HG03025 (cell line): ENCODE data around the gene ASZ1.
A peak's percentile ranks its signal among the peaks of the same experiment; 100 is the strongest.

Experiments used
- ATAC-seq: cut with Tn5 transposase; IDR thresholded peaks from one replicate; pipeline ENCODE4 v1.9.1; 2021; ENCODE audit warnings: mild to moderate bottlenecking, moderate library complexity; ENCODE audit not compliant: unreplicated experiment, low FRiP score

ASZ1 gene

DNA sequence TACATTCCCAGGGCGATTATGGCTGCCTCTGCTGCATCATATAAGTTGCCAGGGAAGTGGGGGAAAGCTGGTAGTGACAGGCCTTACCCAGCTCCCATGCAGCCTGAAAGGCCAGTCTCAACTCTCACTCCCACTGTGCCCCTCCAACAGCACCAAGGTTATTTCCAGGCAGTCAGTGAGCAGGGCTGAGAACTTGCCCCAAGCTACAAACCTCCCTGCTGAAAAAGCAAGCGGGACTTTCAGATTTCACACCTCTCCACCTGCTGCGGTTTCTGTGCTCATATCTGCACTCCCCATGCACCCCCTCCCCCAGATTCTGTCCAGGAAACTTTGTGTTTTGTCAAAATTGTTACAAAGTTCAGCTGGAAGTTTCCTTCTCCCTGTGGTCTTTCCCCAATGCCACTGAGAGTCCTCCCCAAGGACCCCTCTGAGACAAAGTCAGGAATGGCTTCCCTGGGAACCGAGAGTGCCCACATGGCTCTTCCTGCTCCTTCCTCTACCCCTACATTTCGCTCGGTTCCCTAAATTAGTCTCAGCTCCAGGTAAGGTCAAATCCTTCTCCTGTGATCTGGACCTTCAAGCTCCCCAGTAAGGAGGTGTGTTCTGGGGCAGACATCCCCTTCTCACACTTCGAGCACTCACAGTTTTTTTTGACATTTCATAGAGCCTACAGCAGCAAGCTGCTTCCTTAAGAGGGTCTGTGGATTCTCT lies 79.2 kb downstream of the ASZ1 start:
- ATAC-seq, result peak; percentile 93

GRCh38 chr7:117347480-117347879 lies 79.8 kb downstream of the ASZ1 start:
- peak; percentile 11 for ATAC-seq

GRCh38 chr7:117346161-117346560 lies 81.1 kb downstream of the ASZ1 start:
- ATAC-seq, result no peak

DNA sequence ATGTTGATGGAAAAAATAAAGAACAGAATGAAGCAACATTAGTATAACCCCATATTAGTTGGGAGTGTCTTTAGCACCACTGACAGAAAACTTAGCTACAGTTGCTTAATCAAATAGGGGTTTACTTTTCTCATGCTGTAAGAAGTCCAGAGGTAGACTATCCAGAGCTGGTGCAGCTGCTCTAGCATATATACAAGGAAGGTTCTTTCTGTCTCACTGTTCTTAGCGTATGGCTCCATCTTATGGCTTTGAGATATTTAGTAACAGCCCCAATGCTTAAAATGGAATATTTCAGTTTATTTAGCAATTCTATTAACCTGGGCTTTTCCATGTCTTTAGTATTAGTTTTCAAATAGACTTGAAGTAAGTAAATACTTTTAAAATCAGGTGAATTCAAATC lies 89.3 kb downstream of the ASZ1 start:
- ATAC-seq, result no peak

DNA sequence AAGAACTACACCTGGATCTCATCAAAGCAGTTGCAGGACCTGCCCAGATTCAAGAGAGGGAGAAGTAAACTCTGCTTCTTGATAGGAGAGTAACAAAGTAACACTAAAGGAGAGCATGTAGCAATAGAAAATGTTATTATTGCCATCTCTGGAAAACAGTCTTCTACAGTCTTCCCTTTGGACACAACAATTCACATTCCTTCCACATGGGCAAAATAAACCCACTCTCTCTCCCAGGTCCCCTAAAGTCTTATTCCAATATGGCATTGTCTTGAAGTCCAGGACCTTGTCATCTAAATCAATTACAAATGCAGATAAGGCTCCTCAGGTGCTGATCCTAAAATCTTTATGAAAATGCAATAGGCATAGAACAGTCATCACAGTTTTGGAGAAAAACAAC lies 94.1 kb downstream of the ASZ1 start:
- ATAC-seq, result no peak

DNA sequence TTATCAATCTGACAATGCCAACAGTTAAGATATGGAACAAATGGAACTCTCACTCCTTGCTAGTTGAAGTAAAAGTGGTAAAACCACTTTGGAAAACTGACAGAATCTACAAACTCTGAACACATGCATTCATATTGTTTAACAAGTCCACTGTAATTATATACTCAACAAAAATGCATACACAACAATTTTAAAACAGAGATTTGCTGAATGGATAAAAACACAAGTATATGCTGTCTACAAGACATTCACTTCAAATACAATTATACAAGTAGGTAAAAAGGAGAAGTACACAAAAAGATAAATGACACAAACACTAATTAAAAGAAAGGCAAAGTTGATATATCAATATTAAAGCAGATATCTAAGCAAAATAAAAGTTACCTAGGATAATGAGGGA lies 95.3 kb downstream of the ASZ1 start:
- ATAC-seq, result no peak

DNA sequence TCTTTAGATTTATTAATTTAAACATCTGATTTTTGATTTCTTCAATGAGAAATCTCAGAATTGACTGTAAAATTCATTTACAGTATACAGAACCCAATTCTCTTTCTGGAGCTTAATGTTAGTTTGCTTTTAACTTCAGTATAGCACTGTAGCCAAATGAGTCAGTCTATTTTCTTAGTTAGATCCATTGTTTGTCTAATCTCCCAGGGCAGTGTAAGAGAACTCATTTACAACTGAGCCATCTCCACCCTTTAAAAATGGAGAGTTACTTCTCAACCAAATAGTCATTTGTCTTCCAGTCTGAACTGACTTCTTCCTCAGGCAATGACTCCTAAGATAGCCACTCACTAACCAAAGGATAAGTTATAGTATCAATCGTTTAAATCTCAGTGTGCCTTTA lies 101.5 kb downstream of the ASZ1 start:
- ATAC-seq, result no peak

GRCh38 chr7:117324960-117325359 lies 102.3 kb downstream of the ASZ1 start:
- no peak for ATAC-seq

DNA sequence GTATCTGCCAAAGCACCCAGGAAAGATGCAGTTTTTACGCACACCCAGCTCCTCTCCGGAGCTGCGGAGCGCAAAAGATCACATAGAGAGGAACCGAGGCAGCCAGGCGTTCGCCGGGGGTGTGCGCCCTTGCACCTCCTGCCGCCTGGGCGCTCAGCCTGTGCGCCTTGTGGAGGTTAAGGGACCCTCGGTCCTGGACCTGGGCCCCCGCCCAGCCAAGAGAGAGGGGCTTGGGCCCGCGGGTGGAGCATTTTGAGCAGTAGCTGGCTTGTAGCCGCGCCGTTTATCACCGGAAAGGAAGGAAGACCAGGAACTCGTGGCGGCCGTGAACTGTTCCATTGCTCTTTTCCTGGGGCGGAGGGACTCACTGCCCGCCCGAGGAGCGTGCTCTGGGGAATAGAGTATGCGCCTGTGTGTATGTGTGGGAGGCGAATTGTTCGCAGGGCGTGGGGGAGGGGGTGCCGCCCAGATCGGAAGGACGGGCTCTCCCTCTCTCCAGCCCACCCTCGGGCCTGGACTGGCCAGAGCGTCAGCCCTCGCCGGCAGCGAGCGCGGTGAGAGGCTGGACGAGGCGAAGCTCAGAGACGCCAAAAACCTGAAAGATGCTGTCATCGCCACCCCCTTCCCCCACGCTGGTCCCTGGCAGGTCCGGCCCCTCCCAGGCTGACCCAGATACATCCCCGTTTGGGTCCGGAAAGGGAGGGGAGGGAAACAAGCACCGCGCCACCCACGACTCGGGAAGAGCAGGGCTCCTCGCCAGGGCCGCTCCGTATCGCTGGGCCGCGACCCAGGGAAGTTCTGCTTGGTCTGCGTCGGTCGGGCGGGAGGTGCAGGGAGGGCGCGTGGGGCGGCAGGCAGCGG lies 103.2 kb downstream of the ASZ1 start:
- no peak for ATAC-seq

DNA sequence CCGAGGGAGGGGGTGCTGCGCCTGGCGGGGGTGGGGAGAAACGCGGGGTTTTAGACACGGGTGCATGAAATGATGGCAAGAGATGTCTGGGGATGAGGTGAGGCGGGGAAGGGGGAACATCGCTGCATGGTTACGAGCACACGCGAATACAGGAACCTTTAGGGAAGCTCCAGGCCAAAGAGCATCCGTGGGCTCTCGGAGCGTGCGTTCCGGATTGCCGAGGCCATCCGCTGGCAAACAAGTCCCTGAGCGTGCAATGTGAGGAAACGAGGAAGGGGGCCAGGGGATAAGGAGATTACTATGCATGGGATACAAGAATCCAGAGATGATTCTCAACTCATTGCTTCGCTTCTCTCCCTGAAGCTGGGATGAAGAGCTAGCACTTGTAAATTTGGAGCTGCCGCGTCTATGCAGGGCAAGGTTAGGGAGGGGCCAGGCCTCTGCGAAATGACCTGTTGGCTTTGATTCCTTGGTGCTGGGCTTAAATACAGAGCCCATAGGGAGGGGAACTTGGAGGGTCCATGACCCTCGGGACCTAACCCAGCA lies 103.9 kb downstream of the ASZ1 start:
- ATAC-seq, result no peak

- ATAC-seq, result no peak
Observed at GRCh38 chr7:117322741-117323304, 104.5 kb downstream of the ASZ1 start, which contains the start of gene WNT2. WNT2 (minus strand) TSS chr7:117323058; CDS start chr7:117322989, 69 bp downstream.

DNA sequence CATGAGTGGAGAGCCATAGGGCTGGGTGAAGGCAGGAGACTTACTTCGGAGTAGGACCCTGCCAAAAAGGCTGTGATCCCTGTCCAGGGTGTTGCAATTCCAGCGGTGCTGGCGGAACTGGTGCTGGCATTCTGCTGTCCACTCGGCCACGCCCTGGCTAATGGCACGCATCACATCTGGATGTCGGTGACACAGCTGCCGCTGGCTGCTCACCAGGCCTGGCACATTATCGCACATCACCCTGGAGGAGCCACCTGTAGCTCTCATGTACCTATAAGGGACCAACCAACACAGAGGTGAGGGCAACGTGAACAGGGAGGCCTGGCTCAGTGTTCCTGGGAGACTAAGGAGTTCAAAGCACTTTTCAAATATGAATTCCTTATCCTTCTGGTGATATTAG lies 106.8 kb downstream of the ASZ1 start:
- ATAC-seq, result no peak

- ATAC-seq, result no peak
Observed at GRCh38 chr7:117319181-117319580, 108.1 kb downstream of the ASZ1 start.

DNA sequence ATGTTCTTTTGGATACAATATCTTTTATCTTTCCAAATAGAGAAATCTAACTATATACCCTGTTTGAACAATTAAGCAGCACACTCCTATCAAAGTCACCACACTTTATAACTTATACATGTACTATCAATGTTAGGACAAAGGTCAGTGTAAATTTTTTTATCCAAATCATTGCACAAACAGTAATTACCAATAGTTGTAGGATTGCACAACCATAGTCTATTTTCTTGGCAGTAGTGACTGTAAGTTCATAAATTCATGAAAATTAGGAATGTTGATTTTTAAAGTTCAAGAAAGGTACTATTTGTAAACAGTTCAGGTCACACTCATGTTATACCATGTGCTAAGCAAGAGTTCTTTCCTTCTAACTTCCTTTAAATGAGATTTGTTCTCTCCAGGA lies 113.7 kb downstream of the ASZ1 start:
- no peak for ATAC-seq
